Measurements from ENCODE around the gene ZNF438.

ZNF438 gene

DNA sequence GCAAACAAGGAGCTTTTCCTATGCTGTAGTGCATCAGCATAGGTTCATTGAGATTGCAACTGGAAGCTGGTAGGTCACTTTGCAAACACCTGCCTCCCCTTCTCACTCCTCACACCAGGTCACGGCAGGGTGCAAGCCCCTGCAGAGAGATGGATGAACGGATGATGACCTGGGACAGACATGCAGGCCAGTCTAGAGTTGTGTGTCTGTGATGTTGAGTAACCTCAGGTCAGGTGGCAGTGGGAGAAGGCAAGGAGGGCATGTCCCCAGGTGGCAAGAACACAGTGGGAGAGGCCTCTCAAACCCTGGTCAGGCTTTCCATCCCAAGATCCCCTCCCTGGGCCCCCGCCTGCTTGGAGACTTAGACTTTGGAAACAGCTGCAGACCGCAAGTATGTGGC, 205.0 kb downstream of the ZNF438 start:
- DNase-seq (ENCODE audit: low read depth): no peak

DNA sequence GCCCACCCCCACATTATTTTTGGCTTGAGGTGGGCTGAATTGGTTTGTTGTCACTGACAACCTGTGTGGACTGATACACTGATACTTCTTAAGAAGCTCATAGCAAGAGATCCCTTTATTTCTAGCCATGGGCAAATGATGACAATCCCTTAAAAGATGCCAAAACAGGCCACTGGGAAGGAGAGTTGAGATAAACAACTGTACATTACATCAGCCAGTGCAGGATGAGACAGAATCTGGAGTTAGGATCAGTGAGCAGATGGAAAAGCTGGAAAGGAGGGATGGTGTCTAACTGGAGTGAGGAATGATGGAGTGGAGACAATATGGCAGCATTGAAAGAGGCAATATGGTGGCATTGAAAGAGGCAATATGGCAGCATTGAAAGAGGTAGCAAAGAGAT, 206.2 kb downstream of the ZNF438 start:
- peak; percentile 39 for DNase-seq (ENCODE audit: low read depth)

DNA sequence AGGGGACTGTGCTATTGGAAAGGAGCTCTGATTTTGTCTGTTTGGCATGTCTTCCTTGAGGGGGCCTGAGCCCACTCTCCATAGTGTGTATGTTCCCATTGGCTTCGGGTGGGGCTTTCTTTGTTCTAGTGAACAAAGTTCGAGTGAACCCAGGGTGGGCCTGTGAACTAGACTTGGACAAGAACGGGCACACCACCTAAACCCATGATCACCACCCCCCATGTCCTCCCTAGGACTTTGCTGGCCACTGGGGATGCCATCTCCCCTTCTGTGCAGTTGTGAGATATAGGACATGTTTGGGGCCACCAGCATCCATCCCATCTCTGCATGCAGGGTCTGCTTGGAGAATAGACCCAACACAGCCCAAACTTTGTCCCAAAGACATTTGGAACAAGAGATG, 206.6 kb downstream of the ZNF438 start:
- DNase-seq (ENCODE audit: low read depth): no peak

DNA sequence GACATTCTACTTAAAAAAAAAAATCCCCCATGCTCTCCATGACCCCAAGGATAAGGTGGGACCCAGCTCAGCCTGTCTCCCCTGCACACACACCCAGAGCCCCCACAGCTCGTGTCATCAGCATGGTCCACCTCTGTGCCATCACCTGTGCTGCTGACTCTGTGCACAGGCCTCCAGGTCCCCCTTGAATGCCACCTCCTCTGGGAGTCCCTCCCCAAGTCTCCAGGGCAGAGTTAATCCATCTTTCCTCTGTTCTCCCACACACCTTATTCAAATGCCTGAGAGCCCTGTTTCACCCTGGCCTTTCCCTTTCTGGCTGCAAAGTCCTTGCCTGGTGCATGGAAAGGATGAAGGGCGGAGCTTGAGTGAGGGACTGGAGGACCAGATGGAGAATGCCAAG, 208.0 kb downstream of the ZNF438 start:
- DNase-seq (ENCODE audit: low read depth): no peak

DNA sequence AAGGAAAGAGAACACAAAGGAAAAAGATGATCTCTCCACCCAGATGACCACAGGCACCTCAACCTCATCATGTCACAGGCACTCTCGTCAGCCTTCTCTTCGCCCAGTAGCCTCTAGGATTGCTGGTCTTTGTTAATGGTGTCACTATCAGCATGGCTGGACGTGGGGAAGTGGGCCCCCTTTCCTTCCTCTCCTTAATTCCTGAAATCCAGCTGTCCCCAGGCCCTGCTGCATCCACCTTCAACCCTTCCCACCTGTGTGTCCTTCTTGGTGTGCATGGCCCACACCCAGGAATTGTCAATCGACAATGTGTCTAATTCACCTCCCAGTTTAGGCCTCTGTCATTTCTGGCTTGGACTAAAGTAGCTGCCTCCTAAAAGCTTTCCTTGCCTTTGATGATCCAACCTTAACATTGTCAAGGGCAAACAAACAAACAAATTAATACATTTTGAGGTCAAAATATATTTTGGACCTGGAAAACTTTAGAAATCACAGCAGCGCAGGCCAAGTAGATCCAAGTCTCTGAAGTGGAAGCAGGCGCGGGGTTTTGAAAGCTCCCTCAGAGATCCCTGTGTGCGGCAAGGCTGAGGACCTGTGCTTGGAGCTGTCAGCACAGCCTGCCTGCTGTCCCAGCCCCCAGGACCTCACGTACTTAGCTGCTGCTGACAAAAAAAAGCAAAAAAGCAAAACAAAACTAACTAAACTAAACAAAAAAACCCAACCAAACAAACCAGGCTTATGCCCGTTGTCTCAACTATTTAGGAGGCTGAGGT, 208.8 kb downstream of the ZNF438 start:
- DNase-seq (ENCODE audit: low read depth): no peak

DNA sequence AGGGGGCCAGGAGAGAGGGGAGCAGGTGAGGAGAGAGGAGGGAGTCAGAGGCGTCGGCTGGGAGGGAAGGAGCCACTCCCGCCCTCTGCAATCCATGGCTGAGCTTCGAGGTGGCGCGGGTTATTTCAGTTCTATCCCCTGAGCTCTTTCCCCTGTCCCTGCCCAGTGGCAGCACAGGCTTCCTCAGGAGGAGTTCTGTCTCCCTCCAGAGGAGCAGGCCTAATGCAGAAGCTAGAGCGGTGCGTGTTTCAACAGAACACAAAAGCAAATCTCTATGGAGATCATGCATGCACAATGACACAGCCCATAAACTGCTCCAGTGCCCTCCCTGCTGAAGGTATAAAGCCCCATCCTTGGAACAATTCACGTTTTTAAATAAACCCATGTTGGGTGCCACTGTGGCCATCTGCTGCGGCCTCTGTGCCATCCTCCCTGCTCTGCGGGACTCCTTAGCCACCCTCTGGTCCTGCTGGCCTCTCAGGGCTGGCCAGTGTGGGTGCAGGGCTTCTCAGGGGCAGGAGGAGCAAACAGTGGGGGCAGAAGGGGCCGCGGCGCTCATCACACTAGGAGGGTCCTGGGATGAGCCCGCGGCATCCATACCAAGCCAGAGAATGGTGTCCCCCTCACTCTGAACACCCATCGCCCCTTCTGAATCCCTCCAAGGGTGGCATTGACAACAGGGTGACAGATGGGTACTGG, 209.5 kb downstream of the ZNF438 start:
- DNase-seq (ENCODE audit: low read depth): peak; percentile 26

DNA sequence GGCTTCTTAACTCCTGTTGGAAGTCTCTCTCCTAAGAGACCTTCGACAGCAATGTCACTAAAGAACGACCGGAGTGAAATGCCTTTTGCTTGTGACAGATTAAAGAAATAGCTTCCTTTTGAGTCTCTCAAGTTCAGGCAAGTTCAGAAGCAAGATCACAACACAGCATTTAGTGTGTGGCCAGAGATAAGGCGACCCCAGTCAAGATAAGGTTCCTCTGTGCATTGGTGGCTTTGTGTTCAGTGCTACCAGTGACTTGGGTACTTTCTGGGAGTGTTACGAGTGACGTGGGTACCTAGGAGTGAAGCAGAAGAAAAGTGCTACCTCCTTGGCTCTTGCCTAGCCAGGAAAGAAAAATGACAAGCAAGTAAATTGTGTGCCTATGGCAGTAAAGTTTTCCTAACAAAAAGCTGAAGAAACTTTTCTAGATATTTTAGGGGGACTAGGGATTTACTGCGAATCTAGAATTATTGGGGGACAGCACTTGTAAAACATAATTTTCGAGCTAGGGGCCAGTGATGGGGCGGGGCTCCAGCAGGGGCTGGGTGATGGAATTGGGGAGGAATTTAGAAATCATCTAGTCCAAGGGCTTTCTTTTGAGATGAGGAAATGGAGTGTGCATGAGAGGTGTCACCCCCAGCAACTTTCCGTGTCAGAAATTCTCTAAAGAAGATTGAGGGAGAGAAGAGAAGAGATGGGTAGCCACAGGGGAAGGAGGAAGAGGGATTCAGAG, 210.2 kb downstream of the ZNF438 start:
- DNase-seq (ENCODE audit: low read depth): peak; percentile 38

DNA sequence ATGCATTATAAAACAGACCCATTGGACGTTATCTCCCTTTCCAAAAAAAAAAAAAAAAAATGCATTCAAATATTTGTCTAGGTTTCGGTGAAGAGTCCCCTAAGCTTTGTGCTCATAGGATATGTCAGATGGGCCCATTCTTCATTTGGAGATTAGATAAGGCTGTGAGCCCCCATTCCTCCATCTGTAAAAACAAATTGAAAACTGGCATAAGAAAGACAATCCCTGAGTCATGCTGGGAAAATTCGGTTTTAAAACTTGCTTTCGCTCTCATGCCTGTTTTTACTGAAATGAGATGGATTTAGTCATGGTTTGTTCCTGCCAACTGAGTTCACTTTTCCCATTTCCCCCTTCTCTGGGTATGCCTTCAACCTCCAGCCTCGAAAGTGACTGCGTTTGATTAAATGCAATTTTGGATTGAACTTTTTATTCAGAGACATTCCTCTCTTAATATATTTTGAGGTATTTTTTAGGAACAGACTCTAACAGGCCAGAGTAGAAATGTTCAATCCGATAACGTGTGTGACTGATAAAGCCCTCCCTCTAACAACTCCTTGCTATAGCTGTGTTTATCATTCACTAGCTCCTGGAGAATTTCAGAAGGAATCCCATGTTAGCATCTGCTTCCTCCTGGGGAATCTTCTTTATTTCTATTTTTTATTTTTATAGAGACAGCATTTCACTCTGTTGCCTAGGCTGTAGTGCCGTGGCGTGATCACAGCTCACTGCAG, 211.2 kb downstream of the ZNF438 start:
- DNase-seq (ENCODE audit: low read depth): peak; percentile 95

DNA sequence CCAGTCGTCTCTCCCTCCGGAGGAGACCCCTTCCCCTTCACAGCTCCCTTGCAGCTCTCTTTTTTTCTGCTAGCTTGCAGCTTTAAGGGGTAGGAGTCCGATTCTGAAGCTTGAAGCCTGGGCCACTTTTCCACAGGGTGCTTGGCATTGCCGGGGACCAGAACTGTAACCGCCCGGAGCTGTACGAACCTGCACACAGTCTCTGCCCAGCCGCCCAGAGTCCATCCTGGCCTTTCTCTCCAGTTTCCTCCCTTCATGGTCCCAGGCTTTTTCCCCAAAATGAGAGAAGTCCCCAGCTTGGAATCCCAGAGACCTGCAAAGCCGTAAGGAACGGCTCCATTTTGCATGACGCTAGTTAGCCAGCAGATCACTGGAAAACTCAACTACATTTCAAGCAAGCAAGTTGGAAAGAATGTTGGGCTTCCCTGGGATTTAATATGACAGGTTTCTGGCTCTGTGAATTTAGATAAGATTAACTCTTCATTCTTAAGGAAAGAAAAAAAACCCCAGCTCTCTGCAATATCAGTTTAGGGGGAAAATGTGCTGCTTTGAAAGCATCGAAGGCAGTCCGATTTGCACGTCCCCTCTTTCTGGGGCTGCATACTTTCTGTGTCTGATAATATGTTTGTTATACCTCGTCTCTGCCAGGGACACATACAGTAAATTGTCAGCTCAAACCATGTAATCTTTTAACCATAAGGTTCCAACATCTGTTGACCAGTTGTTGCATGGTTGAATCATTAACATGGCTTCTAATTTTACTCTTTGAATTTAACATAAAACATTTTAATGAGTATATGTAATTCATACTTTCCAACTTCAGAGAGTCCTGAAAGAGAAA, 212.1 kb downstream of the ZNF438 start:
- peak; percentile 77 for DNase-seq (ENCODE audit: low read depth)

DNA sequence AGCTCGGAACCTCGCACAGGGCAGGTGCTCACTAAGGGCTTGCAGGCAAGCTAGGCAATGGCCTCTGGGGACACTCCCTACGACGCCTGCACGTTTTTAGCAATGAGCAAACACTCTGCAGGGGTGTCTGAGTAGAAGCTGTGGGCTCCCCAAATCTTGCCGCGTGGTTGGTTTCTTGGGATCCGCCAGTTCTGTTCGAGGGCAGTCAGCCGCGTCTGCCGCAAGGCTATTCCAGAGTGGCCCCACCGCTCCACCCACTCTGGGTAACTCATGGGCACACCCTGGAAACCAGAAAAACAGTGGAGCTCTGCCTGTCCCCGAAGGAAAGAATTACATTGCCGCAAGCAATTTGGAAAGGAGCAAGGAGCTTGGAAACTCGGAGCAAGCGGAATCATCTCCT, 212.8 kb downstream of the ZNF438 start:
- no peak for DNase-seq (ENCODE audit: low read depth)

DNA sequence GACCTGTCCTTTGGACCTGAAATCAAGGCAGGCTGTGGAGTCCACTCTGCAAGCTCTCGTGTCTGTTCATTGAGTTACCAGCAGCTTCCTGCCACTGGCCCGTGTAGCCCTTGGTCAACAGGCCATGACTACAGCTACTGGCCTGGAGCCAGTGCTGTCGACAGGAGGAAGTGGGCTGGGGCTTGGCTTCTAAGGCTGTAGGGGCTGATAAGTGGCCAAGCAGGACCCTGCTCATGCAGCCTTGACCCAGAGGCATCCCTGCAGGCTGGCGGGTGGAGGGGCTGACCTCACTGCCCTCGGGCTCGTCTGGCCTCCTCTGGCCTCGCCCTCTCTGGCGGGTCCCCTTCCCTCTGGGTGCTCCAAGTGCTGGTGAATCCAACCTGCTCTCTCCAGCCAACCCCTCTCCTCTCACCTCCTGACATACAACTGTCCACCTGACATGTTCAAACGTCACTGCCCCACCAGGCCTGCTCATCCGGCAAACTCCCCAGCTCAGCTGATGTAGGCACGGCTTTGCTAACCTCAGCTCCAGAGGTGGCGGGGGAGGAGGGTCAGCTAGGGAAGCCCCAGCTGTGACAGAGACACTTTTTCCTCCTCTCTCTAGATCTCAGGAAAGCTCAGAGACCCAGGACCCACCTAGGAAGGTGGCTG, 213.5 kb downstream of the ZNF438 start:
- peak; percentile 81 for DNase-seq (ENCODE audit: low read depth)

DNA sequence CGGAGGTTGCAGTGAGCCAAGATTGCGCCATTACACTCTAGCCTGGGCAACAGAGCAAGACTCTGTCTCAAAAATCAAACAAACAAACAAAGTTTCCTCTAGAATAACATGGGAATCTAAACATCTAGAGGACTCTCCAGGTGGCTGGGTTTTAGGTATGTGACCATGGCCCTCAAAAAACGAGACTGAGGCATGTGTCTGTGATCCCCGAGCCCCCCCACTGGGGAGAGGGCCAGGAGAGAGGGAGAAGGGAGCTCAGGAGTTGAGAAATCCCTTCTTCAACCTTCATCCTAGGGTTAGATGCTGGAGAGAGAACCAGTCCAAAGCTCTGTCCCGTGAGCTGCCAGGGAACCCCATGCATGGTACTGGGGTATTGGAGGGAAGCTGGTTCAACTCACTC, 214.1 kb downstream of the ZNF438 start:
- no peak for DNase-seq (ENCODE audit: low read depth)

DNA sequence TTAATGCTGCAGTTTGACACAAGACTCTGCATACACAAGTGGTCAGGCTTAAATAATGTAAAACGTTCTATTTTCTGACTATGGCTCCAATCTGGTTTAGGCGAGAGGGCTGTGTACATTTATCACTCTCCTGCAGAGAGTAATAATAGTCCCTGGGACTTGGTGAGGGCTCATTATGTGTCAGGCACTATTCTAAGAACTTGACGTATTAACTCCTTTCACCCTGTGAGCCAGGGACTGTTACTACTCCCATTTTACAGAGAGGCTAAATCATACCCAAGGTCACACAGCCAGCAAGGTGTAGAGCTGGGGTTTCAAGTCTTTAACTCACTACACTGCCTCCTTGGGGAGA, 214.9 kb downstream of the ZNF438 start:
- DNase-seq (ENCODE audit: low read depth): no peak

DNA sequence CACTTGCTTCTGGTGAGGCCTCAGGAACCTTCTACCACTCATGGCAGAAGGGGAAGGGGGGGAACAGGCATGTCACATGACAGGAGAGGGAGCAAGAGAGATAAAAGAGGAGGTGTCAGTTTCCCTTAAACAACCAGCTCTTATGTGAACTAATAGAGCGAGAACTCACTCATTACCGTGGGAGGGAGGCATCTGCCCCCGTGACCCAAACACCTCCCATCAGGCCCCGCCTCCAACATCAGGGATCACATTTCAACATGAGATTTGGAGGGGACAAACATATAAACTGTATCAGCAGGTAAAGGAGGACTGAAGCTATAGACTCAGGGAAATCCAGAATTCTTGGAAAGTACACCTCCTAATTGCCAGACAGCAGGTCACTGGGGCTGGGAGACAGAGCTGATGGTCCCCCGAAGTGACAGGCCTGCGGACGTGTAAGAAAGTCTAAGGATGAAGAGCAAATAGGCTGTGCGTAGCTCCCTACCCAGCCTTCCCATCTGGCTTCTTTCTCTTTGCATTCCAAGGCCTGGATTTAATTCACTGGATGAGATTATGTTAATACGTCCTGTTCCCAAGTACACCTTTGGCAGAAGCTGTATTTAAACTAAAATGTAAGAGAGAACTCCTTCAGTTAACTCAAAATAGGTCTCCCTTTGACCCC, 215.4 kb downstream of the ZNF438 start:
- DNase-seq (ENCODE audit: low read depth): no peak

DNA sequence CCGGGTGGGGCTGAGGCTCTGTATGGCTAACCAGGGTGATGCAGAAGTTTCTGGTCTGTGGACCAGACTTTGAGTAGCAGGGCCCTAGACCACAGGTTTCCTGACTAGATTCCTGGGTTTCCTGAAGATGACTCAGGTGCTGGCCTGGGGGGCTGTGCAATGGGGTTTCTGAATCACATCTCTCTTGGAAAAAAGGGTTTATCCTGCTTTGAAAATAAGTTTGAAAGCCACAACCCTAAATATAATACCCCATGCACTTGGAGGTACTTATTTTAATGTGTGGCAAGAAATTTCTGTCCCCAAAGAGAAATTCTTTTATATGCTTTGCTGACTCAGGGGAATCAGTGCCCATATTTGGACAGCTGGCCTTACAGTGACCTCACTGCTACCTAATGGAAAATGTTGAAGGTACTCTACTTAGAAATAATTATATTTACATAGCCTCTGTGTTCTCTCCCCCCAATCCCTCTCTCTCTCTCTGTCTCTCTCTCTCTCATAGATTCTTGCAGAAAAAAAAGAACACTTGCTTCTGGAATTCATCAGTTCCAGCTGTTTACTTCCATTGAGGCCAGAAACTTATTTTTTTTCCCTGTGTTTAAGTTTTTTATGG, 217.7 kb downstream of the ZNF438 start:
- peak; percentile 80 for DNase-seq (ENCODE audit: low read depth)

DNA sequence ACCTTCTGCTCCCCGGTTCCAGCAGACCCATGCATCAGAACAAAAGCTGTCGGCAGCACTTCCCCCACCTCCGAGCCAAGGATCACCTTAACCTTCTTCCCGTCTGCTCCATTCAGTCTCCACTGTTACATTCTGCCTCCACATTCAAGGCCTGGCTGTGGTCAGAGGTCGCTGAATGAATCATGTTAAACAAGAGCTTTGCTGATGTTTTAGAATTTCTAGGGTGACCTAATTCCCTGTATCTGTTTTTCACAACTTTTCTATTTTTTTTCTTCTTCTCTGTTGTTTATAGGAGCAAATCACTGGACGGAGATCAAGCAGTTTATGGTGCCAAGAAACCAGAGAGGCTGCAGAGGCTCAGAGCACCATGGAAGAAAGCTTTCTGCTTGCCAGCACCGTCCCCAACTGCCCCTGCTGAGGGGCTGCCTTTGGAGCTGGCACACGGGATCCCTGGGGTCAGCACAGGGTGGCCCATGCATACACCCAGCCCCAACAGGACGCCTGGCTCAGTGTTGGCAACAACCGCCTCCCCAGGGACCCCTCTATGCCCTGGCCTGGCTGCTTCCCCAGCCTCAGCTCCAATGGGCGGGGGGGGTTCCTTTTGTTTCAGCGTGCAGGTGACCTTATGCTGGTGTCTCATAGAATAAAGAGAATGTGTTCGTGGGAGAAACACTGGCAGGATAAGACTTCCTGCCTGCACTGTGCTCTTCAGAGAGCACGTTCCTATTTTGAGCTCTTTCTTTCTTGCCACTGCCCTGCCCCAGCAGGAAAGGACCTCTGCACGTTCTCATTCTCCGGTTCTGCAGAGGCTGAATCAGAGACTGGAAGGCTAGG, 219.4 kb downstream of the ZNF438 start:
- peak; percentile 89 for DNase-seq (ENCODE audit: low read depth)

DNA sequence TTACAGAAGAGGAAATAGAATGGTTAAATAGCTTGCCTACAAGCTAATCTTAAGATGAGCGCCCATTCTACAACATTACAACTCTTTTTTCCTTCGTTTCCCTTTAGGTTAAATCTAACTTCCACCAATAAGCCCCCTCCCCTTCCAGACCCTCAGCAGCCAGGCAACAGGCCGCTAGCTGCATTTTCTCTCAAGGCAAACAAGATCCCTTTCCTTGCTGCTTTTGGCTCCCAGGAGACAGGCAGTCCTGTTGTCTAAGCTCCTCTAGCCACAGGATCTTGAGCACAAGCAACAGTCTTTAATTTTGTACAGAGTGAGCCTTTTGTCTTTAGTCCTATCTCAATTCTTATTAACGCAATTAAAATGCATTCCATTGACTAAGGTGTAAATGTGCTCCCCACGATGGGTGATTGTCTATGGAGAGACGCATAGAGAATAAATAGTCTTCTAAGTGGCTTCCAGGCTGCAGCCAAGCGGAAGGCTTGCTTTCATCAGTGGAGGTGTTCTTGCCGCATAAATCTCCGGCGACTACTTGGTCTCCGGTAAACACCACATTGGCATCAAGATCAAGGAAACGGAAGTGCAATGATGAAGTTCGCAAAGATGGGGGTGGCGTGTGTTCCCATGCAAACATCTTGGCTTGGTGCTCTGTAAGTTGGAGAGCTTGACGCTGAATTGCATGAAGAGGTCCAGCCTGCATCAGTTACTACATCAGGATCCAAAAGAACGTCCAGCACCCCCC, 220.2 kb downstream of the ZNF438 start:
- DNase-seq (ENCODE audit: low read depth): no peak

DNA sequence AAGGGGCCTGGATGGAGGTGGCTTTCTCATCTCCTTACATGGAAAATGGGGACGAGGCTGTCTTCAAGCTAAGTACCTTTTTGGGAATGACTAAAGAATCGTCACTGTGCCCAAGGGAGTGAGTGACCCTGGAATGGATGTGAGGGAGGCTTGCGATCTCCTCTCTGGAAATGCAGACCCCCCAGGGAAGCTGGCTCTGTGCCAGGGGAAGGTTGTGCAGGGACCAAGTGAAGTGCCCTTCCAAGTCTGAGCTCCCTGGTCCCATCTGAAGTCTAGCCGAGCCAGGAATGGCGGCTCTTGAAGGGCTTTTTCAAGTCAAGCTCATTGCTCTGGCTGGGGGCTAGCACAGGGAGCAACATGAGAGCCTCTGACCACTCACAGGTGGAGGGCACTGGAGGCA, 221.2 kb downstream of the ZNF438 start:
- DNase-seq (ENCODE audit: low read depth): no peak

Data from EH (cell line).